Uterus (tissue), 2 donors: ENCODE data around the gene PALD1.

Experiments
- CTCF ChIP-seq, 4 experiments: fragments of 200-600 bp in 2 of 4; fragments of 450-650 bp in 2 of 4; sonication (generic) in 2 of 4; IDR thresholded peaks; one replicate each; pipeline ENCODE4 v1.5.1; 2016 to 2019; ENCODE audit warnings: antibody characterized with exemption in 4 of 4, mild to moderate bottlenecking in 2 of 4, moderate library complexity in 1 of 4
- POLR2A ChIP-seq, 2 donors: fragments of 450-650 bp; IDR thresholded peaks; one replicate each; pipeline ENCODE4 v1.6.1; 2016; ENCODE audit warnings: antibody characterized with exemption in 2 of 2, mild to moderate bottlenecking in 1 of 2, moderate library complexity in 1 of 2

GRCh38 chr10:70594161-70594560 lies 115.6 kb downstream of the PALD1 start:
- no peak for TF ChIP-seq CTCF (IDR thresholded peaks at IDR 0.05)
- TF ChIP-seq POLR2A (IDR thresholded peaks at IDR 0.05) = no peak
